GM12878 (cell line): Measurements from ENCODE around the gene GNAO1.

Experiments used
- BRCA1 ChIP-seq: IDR thresholded peaks from 2 replicates; pipeline ENCODE4 v1.6.1; 2011; ENCODE audit warnings: low read depth, low read length, improper control_type of control experiment
- RCOR1 ChIP-seq: conservative IDR thresholded peaks from 2 replicates; pipeline ENCODE4 v1.6.1; 2012; ENCODE audit warnings: low read depth, low read length, improper control_type of control experiment
- SREBF2 ChIP-seq: IDR thresholded peaks from 2 replicates; pipeline ENCODE4 v1.6.1; 2012; ENCODE audit warnings: mild to moderate bottlenecking, low read length
- TARDBP ChIP-seq: IDR thresholded peaks from 2 replicates; pipeline ENCODE4 v1.6.1; 2016; ENCODE audit warnings: borderline replicate concordance
- YY1 ChIP-seq: IDR thresholded peaks from 2 replicates; pipeline ENCODE4 v1.6.1; 2011; ENCODE audit warnings: low read depth, mild to moderate bottlenecking, low read length
- TF ChIP-seq, protein P1 (sequence below), 3 experiments: IDR thresholded peaks in 2 of 3; conservative IDR thresholded peaks in 1 of 3; 2 replicates each; pipeline ENCODE4 v1.5.1; 2011; ENCODE audit warnings: low read depth in 3 of 3, low read length in 3 of 3, mild to moderate bottlenecking in 3 of 3, control low read depth in 2 of 3, moderate library complexity in 2 of 3, inconsistent platforms in 1 of 3, mixed read lengths in 1 of 3; ENCODE audit not compliant: control insufficient read depth in 2 of 3, insufficient read depth in 1 of 3; ENCODE audit errors: extremely low read depth in 1 of 3

DNA sequence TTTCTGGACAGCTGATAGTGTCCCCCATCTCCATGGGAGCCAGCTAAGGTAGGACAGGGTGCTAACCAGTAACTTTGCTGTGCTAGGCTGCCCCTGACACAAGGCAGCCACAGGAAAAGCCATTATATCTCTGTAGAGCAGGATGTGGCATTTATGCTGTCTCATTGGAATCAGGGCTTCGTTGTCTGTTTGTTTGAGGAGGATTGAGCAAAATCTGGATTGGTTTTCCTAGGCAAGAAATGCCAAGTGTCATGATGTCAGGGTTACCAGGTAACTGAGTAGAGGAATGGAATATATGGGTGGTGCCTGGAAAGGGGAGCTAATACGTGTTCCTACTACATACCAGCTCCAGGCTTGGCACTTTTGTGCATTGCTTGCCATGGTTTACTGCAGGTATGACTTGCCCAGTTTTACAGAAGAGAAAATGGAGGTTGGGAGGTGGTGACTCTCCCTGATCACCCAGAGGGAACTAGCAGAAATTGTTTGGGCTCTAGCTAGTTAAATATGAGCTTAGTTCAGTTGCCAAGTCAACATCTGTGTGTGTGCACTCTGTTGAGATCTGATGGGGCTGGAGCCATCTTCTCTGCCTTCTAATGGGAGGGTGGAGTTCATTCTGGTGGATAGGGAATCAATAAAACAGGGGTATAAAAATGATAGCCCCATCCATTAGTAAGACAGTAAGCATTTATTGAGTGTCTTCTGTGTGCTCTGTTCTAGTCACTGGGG lies 33.9 kb downstream of the GNAO1 start:
- TF ChIP-seq TARDBP (no peak), YY1 (no peak), BRCA1 (no peak), RCOR1 (no peak), SREBF2 (no peak)
- TF ChIP-seq, protein P1, sequence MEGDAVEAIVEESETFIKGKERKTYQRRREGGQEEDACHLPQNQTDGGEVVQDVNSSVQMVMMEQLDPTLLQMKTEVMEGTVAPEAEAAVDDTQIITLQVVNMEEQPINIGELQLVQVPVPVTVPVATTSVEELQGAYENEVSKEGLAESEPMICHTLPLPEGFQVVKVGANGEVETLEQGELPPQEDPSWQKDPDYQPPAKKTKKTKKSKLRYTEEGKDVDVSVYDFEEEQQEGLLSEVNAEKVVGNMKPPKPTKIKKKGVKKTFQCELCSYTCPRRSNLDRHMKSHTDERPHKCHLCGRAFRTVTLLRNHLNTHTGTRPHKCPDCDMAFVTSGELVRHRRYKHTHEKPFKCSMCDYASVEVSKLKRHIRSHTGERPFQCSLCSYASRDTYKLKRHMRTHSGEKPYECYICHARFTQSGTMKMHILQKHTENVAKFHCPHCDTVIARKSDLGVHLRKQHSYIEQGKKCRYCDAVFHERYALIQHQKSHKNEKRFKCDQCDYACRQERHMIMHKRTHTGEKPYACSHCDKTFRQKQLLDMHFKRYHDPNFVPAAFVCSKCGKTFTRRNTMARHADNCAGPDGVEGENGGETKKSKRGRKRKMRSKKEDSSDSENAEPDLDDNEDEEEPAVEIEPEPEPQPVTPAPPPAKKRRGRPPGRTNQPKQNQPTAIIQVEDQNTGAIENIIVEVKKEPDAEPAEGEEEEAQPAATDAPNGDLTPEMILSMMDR (IDR thresholded peaks at IDR 0.05 in 2 of 3, conservative IDR thresholded peaks at IDR 0.05 in 1 of 3; ENCODE audit: control insufficient read depth in 2 of 3, extremely low read depth in 1 of 3, insufficient read depth in 1 of 3, low read depth in 3 of 3, low read length in 3 of 3), result no peak
